Ishikawa (cell line): ENCODE data around the gene TACSTD2.

Experiments used
- CEBPB ChIP-seq: IDR thresholded peaks from 2 replicates; pipeline ENCODE4 v1.6.1; 2012
- EGR1 ChIP-seq: IDR thresholded peaks from 2 replicates; pipeline ENCODE4 v1.6.1; 2012
- EP300 ChIP-seq: IDR thresholded peaks from 2 replicates; pipeline ENCODE4 v1.6.1; 2012; ENCODE audit warnings: borderline replicate concordance
- TF ChIP-seq, protein P1 (sequence below): IDR thresholded peaks from 2 replicates; pipeline ENCODE4 v1.6.1; 2012

DNA sequence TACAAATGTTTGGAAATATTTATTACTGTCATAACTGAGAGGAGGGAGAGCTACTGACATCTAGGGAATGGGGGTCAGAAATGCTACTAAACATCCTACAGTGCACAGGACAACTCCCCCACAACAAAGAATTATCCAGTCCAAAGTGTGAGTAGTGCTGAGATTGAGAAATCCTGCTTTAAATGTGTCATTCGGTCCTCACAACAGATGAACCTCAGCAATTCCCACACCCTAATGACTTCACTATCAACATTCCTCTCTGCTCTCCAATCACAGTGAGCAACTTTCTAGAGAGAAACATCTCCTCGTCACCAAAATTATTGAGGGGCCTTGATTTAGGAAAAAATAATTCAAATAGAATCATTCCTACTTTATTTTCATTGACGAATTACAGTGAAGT is 48.5 kb downstream of the TACSTD2 start:
- TF ChIP-seq, protein P1, sequence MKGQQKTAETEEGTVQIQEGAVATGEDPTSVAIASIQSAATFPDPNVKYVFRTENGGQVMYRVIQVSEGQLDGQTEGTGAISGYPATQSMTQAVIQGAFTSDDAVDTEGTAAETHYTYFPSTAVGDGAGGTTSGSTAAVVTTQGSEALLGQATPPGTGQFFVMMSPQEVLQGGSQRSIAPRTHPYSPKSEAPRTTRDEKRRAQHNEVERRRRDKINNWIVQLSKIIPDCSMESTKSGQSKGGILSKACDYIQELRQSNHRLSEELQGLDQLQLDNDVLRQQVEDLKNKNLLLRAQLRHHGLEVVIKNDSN = no peak
- TF ChIP-seq CEBPB (no peak), EGR1 (no peak), EP300 (no peak)
